Measurements from ENCODE around the gene FICD.
"Not testable (repeated sequence)": the region's sequence is repeated elsewhere in the genome, so short reads cannot be mapped to it uniquely, and the experiment has no call there.

FICD gene

GRCh38 chr12:108538146-108538545 lies 23.1 kb downstream of the FICD start:
- DNase-seq (no peak), ATAC-seq (no peak)

GRCh38 chr12:108538616-108539195 lies 23.6 kb downstream of the FICD start:
- no peak for DNase-seq
- ATAC-seq = no peak

- DNase-seq (no peak), ATAC-seq (no peak)
Observed at GRCh38 chr12:108542320-108542719, 27.2 kb downstream of the FICD start.

GRCh38 chr12:108543652-108544051 lies 28.6 kb downstream of the FICD start:
- DNase-seq = no peak

GRCh38 chr12:108547686-108548085 lies 32.6 kb downstream of the FICD start:
- ATAC-seq = no peak

More at GRCh38 chr12:108543652-108544051, 28.6 kb downstream of the FICD start:
- ATAC-seq = no peak

GRCh38 chr12:108548954-108549521 lies 34.0 kb downstream of the FICD start:
- no peak for DNase-seq
- ATAC-seq = no peak

More at GRCh38 chr12:108547686-108548085, 32.6 kb downstream of the FICD start:
- DNase-seq = no peak

- no peak for ATAC-seq
Observed at GRCh38 chr12:108551535-108551934, 36.5 kb downstream of the FICD start.

GRCh38 chr12:108553799-108554198 lies 38.7 kb downstream of the FICD start:
- DNase-seq (no peak), ATAC-seq (no peak)

More at GRCh38 chr12:108551535-108551934, 36.5 kb downstream of the FICD start:
- DNase-seq = no peak

- ATAC-seq, DNase-seq: not testable (repeated sequence)
Observed at GRCh38 chr12:108555383-108555782, 40.3 kb downstream of the FICD start.

- ATAC-seq (no peak), DNase-seq (no peak)
Observed at GRCh38 chr12:108559007-108559655, 44.1 kb downstream of the FICD start.

GRCh38 chr12:108559748-108560147 lies 44.7 kb downstream of the FICD start:
- DNase-seq = no peak
- no peak for ATAC-seq

GRCh38 chr12:108560321-108560721 lies 45.2 kb downstream of the FICD start:
- ATAC-seq = no peak
- no peak for DNase-seq

GRCh38 chr12:108560752-108561719 lies 46.0 kb downstream of the FICD start, which contains the start of gene SART3:
Gene SART3 (minus strand): TSS chr12:108561173. CDS start chr12:108561154, 19 bp downstream.
- peak; percentile 43 for ATAC-seq
- DNase-seq = peak; percentile 83

- peak; percentile 16 for DNase-seq
- ATAC-seq = no peak
Observed at GRCh38 chr12:108561852-108562347, 46.8 kb downstream of the FICD start.

- ATAC-seq (peak; percentile 71), DNase-seq (peak; percentile 99)
Observed at GRCh38 chr12:108562348-108563135, 47.5 kb downstream of the FICD start, which contains the start of gene ISCU. Gene ISCU (plus strand): TSS chr12:108562596. CDS start chr12:108562623, 27 bp downstream.

- DNase-seq (peak; percentile 87), ATAC-seq (peak; percentile 71)
Observed at GRCh38 chr12:108563136-108563803, 48.2 kb downstream of the FICD start.

- ATAC-seq = no peak
- DNase-seq = no peak
Observed at GRCh38 chr12:108563804-108564151, 48.7 kb downstream of the FICD start.

- ATAC-seq (no peak), DNase-seq (no peak)
Observed at GRCh38 chr12:108564724-108565123, 49.6 kb downstream of the FICD start.

GRCh38 chr12:108565146-108565545 lies 50.1 kb downstream of the FICD start:
- ATAC-seq (no peak), DNase-seq (no peak)

GRCh38 chr12:108565976-108566375 lies 50.9 kb downstream of the FICD start:
- ATAC-seq (no peak), DNase-seq (peak; percentile 71)

GRCh38 chr12:108566452-108566851 lies 51.4 kb downstream of the FICD start:
- DNase-seq = no peak
- ATAC-seq = no peak

Data from stimulated activated naive CD8-positive, alpha-beta T cell treated with anti-CD3 and anti-CD28 coated beads, Interleukin-15, Interleukin-2, amounts not matched to agents 100 U/mL and 50 U/mL, for 24 hours (primary cell).